ENCODE measurements around the gene AKR1A1.
A peak's percentile ranks its signal among the peaks of the same experiment; 100 is the strongest.

AKR1A1 gene

DNA sequence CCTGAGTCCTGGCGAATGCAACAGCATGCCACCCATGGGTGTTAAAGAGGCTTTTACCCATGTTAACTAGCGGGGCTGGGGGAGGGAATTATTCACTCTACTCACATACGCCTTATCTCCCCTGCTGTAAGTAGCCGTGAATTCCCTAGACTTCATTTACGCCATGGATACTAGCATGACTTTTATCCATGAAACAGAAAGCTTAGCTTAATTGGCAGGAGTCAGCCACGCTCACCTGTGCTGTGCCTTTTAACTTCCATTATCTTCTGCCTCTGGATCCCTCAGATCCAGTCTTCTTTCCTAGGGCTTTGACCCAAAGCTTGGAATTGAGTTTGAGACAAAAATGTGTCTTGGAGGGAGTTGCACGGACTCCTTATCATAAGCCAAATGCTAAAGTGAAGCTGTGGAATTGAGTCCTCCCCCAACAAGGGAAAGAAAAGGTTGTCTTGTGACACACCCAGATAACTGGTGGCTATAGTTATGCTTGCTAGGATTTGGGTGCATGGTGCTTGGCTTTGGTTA lies 23.5 kb downstream of the AKR1A1 start:
- no peak for DNase-seq (ENCODE audit: extremely low spot score)
- ChIA-PET CTCF (interaction anchor here (0.8 to 1.8 kb wide), 5 partner anchors 8 to 214 kb away, joined by 3 to 9 read pairs (median 3); no protein-coding TSS in a partner anchor), POLR2A (interaction anchor here (1.8 kb wide), 1 partner anchor 10 kb away, joined by 6 read pairs; the partner anchor contains the start of gene NASP)
- TF ChIP-seq, protein P1, sequence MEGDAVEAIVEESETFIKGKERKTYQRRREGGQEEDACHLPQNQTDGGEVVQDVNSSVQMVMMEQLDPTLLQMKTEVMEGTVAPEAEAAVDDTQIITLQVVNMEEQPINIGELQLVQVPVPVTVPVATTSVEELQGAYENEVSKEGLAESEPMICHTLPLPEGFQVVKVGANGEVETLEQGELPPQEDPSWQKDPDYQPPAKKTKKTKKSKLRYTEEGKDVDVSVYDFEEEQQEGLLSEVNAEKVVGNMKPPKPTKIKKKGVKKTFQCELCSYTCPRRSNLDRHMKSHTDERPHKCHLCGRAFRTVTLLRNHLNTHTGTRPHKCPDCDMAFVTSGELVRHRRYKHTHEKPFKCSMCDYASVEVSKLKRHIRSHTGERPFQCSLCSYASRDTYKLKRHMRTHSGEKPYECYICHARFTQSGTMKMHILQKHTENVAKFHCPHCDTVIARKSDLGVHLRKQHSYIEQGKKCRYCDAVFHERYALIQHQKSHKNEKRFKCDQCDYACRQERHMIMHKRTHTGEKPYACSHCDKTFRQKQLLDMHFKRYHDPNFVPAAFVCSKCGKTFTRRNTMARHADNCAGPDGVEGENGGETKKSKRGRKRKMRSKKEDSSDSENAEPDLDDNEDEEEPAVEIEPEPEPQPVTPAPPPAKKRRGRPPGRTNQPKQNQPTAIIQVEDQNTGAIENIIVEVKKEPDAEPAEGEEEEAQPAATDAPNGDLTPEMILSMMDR (IDR thresholded peaks at IDR 0.05; ENCODE audit: control extremely low read depth, extremely low read depth, low read depth, missing control alignments) = no peak

DNA sequence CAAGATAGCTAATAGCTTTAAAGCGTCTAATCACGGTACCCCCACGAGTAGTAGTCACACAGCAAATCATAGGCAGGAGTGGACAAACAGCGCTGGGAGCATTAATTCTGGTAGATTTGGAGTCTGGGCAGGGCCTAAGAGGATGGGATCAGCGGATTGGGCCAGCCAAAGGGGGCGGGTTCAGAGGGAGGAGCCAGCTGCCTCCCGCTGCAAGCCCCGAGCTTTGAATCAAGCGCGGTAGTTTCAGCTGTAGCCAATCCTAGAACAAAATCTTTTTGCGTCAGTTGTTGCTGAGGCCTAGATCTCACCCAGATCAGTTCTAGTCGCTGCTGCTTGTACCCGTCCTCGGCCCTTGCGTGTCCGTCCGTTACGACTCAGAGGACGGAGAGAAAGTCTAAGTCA lies 32.6 kb downstream of the AKR1A1 start:
- ChIA-PET CTCF (interaction anchor here (0.9 to 10.3 kb wide), 9 partner anchors 8 to 569 kb away, joined by 3 to 130 read pairs (median 3); partner anchors contain the start of gene AKR1A1), POLR2A (interaction anchor here (0.6 to 5.9 kb wide), 13 partner anchors 8 to 547 kb away, joined by 3 to 42 read pairs (median 5); partner anchors contain the start of genes AKR1A1, GPBP1L1, MUTYH and PRDX1)
- TF ChIP-seq, protein P1 (IDR thresholded peaks at IDR 0.05; ENCODE audit: control extremely low read depth, extremely low read depth, low read depth, missing control alignments) = no peak
- DNase-seq (ENCODE audit: extremely low spot score) = peak; percentile 98

DNA sequence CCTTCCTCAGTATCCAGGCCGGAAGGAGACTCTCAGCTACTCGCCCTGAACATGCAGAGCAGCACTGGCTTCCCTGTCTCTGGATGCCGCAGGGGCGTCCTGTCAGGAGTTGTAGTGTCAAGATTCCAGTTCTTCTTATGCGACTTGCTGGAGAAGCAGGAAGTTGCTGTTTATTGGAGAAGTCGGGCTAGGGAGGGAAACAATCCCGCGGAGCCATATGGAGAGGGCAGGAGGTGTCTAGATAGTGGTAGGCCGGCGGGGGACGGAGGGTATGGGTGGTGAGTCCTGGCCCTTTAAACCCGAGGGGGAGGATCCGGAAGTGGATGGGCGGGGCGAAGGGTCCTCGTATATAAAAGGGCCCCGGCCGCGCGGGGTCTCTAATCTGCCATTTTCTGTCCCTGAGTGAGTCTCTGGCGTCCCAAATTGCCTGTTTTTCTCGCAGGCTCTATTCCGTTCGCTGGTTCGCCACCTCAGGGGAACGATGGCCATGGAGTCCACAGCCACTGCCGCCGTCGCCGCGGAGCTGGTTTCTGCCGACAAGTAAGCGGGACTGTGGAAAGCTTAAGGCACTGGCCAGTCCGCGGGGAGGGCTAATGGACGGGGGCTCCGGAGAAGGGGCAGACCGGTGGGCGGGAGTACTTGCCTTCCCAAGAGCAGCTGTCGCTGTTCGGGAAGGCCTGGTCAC lies 33.2 kb downstream of the AKR1A1 start, which contains the start of gene NASP:
NASP (plus strand) TSS at position 376 of the 685 bp plus-strand sequence; CDS start at position 482, 106 bp downstream.
- ChIA-PET CTCF (interaction anchor here (0.9 to 10.3 kb wide), 9 partner anchors 8 to 569 kb away, joined by 3 to 130 read pairs (median 3); partner anchors contain the start of gene AKR1A1), POLR2A (interaction anchor here (0.6 to 5.9 kb wide), 18 partner anchors 9 to 546 kb away, joined by 3 to 42 read pairs (median 6); partner anchors contain the start of genes AKR1A1, GPBP1L1, MUTYH and PRDX1)
- peak; percentile 90 for DNase-seq (ENCODE audit: extremely low spot score)
- TF ChIP-seq, protein P1 (IDR thresholded peaks at IDR 0.05; ENCODE audit: control extremely low read depth, extremely low read depth, low read depth, missing control alignments) = no peak

DNA sequence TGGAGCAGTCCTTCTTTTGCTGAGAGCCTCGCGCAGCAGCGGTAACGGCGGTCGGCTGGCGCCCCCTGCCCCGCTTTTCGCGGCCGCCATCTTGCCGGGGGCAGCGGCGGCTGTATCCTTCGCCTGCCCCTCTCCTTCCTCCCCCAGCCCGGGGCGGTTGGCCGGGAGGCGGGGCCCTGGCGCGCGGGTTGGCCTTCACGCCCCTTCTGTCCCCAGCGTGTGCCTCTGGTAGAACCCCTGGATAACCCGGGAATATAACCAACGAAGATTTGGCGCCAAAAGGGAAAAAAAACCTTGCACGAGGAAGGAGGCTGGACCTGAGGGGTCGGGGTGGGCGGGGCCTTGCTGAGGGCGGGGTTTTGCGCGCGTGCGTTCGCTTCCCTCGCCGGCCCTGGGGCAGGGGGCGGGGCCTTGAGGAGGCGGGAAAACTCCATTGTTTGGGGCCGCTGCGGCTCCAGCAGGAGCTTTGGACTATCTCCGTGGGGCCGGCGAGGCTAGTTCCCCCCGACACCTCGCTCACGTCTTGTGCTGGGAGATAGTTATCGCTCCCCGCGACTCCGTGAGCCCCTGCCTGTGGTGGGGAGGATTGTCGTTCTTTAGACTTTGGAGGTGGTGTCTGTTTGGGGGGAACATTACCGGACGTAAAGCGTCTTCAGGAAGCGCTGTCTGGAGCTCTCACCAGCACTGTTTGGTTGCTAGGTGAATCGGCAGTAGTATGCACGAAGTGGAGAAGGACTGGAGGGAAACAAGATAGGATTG lies 33.9 kb downstream of the AKR1A1 start:
- DNase-seq (ENCODE audit: extremely low spot score) = peak; percentile 90
- POLR2A ChIA-PET = interaction anchor here (0.6 to 5.9 kb wide), 17 partner anchors 9 to 854 kb away, joined by 3 to 42 read pairs (median 6); partner anchors contain the start of genes AKR1A1, CCDC163, GPBP1L1 and MMACHC
- TF ChIP-seq, protein P1 (IDR thresholded peaks at IDR 0.05; ENCODE audit: control extremely low read depth, extremely low read depth, low read depth, missing control alignments) = no peak
- CTCF ChIA-PET = interaction anchor here (0.8 to 10.3 kb wide), 3 partner anchors 10 to 72 kb away, joined by 3 to 130 read pairs (median 10); no protein-coding TSS in a partner anchor

DNA sequence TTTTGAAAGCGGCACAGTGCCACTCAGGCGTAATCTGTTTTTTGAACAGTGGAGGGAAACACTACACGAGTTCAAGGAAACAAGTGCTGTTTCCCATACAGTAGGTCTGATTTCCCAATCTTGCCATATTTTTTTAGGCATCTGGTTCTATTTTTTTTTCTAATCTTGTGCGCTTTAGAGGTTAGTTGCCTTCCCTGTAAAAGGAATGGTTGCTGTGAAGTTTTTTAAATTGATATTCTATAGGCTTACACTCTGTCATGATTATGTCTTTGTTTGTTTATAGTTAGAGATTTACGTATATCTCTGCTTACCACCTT lies 34.4 kb downstream of the AKR1A1 start:
- ChIA-PET CTCF (interaction anchor here (0.8 to 10.3 kb wide), 4 partner anchors 11 to 72 kb away, joined by 3 to 130 read pairs (median 6); no protein-coding TSS in a partner anchor), POLR2A (interaction anchor here (0.5 to 5.9 kb wide), 15 partner anchors 9 to 854 kb away, joined by 3 to 42 read pairs (median 4); partner anchors contain the start of genes AKR1A1, CCDC163, GPBP1L1 and MMACHC)
- DNase-seq (ENCODE audit: extremely low spot score) = no peak
- TF ChIP-seq, protein P1 (IDR thresholded peaks at IDR 0.05; ENCODE audit: control extremely low read depth, extremely low read depth, low read depth, missing control alignments) = no peak
